ENCODE results near the gene JMJD4.

JMJD4 gene, protein sequence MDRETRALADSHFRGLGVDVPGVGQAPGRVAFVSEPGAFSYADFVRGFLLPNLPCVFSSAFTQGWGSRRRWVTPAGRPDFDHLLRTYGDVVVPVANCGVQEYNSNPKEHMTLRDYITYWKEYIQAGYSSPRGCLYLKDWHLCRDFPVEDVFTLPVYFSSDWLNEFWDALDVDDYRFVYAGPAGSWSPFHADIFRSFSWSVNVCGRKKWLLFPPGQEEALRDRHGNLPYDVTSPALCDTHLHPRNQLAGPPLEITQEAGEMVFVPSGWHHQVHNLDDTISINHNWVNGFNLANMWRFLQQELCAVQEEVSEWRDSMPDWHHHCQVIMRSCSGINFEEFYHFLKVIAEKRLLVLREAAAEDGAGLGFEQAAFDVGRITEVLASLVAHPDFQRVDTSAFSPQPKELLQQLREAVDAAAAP

GRCh38 chr1:227734856-227735538 is at the start of gene JMJD4, which contains the start of gene SNAP47:
JMJD4 (minus strand) TSS chr1:227735302; CDS start chr1:227735273, 29 bp downstream.
SNAP47 (plus strand) TSS chr1:227735435; CDS start chr1:227747737, 12,302 bp downstream.
- peak; percentile 89 to 96 for DNase-seq (ENCODE audit: low read depth in 1 of 2, low spot score in 1 of 2)

GRCh38 chr1:227782226-227782625 is 47.1 kb upstream of the JMJD4 start:
- DNase-seq (ENCODE audit: low read depth in 1 of 2, low spot score in 1 of 2) = no peak

- DNase-seq (ENCODE audit: low read depth in 1 of 2, low spot score in 1 of 2) = no peak
Measured at GRCh38 chr1:227781314-227781930, 46.3 kb upstream of the JMJD4 start.

DNA sequence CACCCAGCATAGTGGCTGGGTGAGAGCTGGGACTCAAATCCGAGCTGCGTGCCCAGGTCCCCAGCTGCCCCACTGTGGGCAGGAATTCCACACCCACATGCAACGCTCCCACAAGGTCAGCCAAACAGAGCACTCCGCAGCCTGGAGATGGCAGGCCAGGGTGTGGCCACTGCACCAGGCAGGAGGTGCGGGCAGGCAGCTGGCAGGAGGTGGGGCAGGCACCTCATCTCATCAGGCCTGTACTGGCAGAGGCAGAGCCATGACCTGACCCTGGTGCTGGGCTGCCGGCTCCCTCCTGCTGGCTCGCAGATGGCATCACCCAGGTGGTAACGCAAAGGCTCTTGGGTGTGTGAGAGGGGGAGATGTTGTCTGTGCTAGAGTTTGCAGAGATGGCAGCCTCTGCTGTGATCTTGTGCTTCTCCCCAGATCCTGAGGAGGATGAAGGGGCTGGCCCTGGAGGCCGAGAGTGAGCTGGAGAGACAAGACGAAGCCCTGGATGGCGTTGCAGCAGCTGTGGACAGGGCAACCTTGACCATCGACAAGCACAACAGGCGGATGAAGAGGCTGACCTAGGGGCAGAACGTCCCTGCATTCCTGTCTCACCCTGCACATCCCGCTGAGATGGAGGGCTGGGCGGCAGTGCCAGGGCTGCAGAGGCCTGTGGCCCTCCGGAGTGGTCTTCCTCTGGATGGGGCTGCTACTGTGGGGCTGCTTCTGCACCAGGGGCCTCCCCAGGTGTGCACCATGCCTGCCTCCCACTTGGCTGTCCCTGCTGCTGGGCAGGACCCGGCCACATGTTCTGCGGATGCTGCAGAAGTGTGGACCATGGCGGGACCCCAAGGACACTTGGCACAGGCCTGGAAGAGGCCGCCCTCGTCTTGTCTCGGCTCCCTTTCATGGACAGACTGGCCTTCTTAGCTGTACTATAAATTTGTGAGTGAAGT is 45.3 kb upstream of the JMJD4 start:
- no peak for DNase-seq (ENCODE audit: low read depth in 1 of 2, low spot score in 1 of 2)

- DNase-seq (ENCODE audit: low read depth in 1 of 2, low spot score in 1 of 2) = no peak
Measured at GRCh38 chr1:227779685-227780084, 44.6 kb upstream of the JMJD4 start.

DNA sequence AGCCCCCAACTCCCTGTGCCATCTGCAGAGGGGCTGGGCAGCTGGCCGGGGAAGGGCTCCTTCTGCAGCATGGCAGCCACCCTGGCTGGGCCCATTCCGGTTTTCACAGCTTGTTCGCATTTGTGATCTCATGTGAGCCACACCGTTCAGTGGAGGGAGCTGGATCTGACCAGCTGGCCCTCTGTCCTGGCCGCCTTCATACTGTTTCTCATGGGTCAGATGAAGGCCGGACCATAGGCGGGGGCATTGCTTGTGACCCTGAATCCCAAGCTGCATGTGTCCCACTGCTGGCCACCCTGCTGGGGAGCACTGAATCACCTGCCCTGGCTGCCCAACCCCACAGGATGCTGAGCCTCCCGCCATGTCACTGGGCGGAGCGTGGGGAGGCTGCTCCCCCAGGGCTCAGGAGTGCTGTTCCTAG is 43.9 kb upstream of the JMJD4 start:
- no peak for DNase-seq (ENCODE audit: low read depth in 1 of 2, low spot score in 1 of 2)

DNA sequence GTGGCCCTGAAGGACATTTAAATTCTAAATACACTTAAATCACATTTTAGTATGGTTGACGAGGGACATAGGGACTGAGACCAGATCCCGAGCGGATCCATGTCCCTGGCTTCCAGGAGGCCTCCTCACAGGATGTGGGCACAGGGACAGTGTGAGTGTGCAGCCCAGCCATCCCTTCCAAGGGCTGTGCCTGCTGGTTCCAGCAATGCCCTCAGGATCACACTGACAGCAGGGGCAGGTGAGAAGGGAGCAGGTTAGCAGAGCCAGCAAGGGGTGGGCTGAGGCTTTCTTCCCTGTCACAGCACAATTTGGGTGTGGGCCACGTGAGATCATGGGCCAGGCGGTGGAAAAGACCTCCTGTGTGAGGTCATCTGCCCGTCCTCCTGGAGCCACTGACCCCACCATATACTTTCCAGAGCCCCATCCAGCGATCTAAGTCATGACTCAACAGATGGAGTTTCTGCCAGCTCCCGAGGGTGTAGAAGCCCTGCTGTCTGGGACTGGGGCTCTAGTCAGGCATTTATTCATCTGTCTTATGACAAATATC is 43.4 kb upstream of the JMJD4 start:
- DNase-seq (ENCODE audit: low read depth in 1 of 2, low spot score in 1 of 2) = no peak

DNA sequence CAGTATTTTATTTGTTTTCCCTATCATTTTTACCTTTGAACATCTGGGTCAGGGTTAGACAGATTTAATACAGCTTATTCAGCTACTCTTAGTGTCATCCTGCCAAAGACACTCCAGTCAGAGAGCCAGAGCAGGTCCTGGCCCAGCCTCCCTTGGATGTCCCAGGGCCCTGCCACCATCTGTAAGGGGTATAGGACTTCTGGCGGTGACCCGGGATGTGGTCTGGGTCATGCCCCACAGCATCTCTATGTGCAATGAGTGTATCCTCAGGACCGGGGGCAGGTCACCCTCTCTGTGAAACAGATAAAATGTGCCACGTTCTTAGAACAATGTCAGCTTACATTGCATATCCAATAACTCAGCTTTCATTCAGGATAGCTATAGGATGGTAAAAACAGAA is 42.5 kb upstream of the JMJD4 start:
- no peak for DNase-seq (ENCODE audit: low read depth in 1 of 2, low spot score in 1 of 2)

DNA sequence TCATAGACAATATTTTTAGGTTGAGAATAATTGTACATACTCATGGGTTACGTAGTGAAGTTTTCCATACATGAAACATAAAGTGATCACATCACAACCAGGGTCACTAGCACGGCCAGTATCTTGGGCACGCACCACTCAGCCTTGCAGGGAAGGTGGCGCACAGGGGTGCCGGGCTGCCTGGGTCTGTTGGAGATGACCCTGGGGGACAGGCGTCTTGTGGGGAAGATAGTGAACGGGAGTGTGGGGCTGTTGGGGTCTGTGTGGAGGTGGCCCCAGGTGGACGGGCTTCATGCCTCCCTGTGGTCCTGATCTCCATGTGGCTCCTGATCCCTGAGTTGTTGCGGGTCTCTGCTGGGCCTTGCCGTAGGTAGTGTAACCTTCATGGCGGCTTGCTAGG is 42.1 kb upstream of the JMJD4 start:
- no peak for DNase-seq (ENCODE audit: low read depth in 1 of 2, low spot score in 1 of 2)

GRCh38 chr1:227776331-227776771 is 41.2 kb upstream of the JMJD4 start:
- DNase-seq (ENCODE audit: low read depth in 1 of 2, low spot score in 1 of 2) = no peak

DNA sequence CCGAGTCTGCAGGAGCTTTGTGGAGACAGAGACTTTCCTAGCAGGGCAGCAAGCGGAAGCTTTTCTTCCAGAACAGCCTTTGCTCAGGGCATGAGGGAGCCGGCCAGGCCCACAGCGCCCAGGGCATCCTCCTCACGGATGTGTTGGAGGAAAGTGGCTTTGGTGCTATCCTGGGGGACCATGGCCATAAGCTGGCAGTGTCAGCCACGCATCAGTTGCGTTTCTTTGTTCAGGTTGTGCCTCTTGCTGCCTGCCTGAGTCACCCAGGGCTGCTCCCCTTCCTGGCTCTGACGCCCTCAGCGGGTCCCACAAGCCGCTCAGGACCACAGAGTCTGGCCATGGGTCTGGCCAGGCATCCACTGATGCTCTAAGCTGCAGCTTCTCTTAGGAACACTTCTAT is 40.7 kb upstream of the JMJD4 start:
- no peak for DNase-seq (ENCODE audit: low read depth in 1 of 2, low spot score in 1 of 2)

- DNase-seq (ENCODE audit: low read depth in 1 of 2, low spot score in 1 of 2) = no peak
Measured at GRCh38 chr1:227774821-227775661, 39.9 kb upstream of the JMJD4 start.

GRCh38 chr1:227774051-227774731 is 39.1 kb upstream of the JMJD4 start:
- no peak for DNase-seq (ENCODE audit: low read depth in 1 of 2, low spot score in 1 of 2)

DNA sequence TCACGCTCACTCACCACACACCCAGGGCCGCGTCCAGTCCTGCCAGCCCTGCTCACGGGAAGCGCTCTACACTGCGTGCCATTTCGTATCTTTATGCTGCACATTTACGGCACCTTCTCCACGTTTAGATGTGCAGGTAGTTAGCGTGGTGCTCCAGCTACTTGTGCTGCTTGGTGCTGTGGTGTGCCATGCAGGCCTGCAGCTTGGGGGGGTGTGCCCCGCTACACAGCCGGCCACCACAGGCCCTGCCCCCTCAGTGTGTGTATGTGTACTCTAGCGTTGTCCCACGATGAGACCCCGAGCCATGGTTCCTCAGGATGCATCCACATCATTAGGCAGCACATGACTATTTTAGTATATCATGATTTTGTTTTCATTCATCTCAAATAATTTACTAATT is 38.5 kb upstream of the JMJD4 start:
- DNase-seq (ENCODE audit: low read depth in 1 of 2, low spot score in 1 of 2) = no peak

- DNase-seq (ENCODE audit: low read depth in 1 of 2, low spot score in 1 of 2) = no peak
Measured at GRCh38 chr1:227771771-227772170, 36.7 kb upstream of the JMJD4 start.

GRCh38 chr1:227771326-227771725 is 36.2 kb upstream of the JMJD4 start:
- no peak for DNase-seq (ENCODE audit: low read depth in 1 of 2, low spot score in 1 of 2)

DNA sequence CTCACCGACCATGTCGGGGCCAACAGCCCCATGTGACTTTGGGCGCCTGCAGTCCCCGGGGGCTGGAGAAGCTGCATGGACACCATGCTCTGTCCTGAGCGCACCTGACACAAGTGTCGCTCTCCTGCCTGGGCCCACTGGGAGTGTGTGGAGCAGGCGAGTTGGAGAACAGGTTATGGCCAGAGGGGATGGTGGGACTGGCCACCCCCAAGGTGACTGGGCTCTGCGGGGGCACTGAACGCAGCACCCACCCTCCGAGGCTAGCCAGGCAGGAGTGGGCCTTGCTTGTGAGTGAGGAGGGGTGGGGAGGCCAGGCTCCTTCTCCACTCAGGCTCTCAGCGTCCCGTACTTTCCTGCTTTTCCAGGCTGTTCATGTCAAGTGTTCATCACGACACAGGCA is 35.7 kb upstream of the JMJD4 start:
- no peak for DNase-seq (ENCODE audit: low read depth in 1 of 2, low spot score in 1 of 2)

DNA sequence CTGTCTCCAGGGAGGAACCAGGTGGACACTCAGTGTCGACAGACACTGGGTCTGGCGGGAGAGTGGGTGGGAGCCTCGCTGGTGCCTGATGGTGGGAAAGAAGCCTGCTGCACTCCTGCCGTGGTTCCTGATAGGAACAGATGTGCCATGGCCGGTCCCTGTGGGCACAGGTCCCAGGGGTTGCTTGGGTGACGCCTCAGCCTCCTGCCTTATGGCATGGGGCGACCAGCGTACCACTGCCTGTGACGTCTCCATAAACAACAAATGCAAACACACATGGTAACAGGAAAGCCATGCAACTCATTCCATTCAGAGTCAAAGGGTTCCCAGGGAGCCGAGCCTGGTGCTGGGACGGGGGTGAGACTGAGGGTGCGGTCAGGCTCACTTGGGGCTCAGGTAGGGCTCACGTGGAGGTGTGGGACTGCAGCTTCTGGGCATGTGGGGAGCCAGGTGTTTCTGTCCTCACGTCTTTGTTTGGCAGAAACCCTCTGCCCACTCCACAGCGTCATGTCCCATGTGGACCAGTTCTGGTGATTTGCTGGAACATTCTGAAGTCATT is 34.9 kb upstream of the JMJD4 start:
- DNase-seq (ENCODE audit: low read depth in 1 of 2, low spot score in 1 of 2) = no peak
